ENCODE measurements around the gene RUBCN. TPM values are rescaled to one million over a fixed set of nuclear protein-coding genes. Genes with fewer than 3 reads are reported as not detected.

The RUBCN gene
- total RNA-seq, 1 donor from 2014 or later: 33.1 TPM

DNA sequence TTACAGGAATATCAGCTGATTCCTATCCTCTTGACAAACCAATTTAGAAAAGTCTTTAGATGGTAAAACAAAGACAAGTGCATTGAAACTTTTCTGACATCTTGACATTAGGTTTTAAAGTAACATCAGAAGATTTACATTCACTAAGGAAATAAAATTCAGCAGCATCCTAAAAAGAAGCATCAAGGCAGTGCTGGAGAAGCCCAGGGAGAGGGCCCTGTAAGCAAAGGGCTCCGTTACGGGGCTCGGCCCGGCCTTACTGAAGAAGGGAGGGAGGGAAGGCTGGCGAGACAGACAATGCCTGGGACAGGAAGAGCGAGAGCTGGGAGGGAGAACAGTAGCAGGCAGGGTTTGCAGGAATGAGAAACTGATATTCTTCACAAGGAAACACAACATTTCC is 39.3 kb downstream of the RUBCN start:
- TF ChIP-seq, protein P1, sequence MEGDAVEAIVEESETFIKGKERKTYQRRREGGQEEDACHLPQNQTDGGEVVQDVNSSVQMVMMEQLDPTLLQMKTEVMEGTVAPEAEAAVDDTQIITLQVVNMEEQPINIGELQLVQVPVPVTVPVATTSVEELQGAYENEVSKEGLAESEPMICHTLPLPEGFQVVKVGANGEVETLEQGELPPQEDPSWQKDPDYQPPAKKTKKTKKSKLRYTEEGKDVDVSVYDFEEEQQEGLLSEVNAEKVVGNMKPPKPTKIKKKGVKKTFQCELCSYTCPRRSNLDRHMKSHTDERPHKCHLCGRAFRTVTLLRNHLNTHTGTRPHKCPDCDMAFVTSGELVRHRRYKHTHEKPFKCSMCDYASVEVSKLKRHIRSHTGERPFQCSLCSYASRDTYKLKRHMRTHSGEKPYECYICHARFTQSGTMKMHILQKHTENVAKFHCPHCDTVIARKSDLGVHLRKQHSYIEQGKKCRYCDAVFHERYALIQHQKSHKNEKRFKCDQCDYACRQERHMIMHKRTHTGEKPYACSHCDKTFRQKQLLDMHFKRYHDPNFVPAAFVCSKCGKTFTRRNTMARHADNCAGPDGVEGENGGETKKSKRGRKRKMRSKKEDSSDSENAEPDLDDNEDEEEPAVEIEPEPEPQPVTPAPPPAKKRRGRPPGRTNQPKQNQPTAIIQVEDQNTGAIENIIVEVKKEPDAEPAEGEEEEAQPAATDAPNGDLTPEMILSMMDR (IDR thresholded peaks at IDR 0.05): no peak
- Histone ChIP-seq H3K4me1 (no peaks in the 10 kb centered on the region), H3K36me3 (peaks cover 93% of the 10 kb centered on the region), H3K27ac (no peak overlapping the region), H3K27me3 (ENCODE audit: low read depth) (no peaks in the 10 kb centered on the region), H3K4me3 (no peak overlapping the region), H3K9me3 (no peaks in the 10 kb centered on the region)
- intact Hi-C loops (cut with DNase I): no loop called here
- ATAC-seq (no peak), DNase-seq (no peak)

DNA sequence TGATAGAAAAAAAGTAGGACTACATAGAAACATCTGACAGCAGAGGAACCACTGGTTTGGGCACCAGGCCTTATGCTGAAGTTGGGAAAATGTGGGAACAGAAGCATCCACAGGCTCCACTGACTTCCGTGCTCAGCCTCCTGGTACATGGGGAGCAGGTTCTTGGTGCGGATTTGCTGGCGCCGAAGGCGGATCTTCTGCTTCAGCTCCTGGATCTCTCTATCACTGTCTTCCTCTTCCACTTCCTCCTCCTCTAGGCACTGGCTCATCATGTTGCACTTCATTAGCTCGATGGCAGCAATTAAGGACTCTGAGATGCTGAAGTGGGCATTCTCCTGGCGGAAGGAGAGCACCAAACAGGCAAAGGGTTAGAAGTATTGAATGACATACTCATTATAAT is 42.5 kb downstream of the RUBCN start:
- TF ChIP-seq, protein P1 (IDR thresholded peaks at IDR 0.05): no peak
- Histone ChIP-seq H3K36me3 (peaks cover 87% of the 10 kb centered on the region), H3K4me1 (no peaks in the 10 kb centered on the region), H3K27ac (no peak overlapping the region), H3K27me3 (ENCODE audit: low read depth) (no peaks in the 10 kb centered on the region), H3K4me3 (no peak overlapping the region), H3K9me3 (no peaks in the 10 kb centered on the region)
- intact Hi-C loops (cut with DNase I): no loop called here
- no peak for ATAC-seq
- no peak for DNase-seq

DNA sequence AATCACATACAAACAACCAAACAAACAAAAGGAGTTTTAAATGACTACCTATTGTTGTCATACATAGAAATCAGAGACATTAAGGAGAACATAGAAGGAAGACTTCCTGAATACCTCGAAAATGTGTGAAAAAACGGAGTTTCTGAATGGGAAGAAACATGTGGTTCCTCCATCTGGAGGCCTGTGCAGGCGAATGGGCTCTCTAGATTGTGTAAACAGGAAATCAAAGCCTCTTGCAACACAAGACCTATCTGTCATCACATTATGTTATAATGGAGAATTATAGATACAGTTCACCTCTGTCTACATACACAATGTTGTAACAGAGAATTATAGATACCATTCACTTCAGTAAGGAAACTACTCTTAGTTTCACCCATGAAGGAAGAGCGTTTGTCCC is 44.1 kb downstream of the RUBCN start:
- no peaks in the 10 kb centered on the region for H3K4me1 ChIP-seq
- H3K4me3 ChIP-seq: no peak overlapping the region
- no peak overlapping the region for H3K27ac ChIP-seq
- no peaks in the 10 kb centered on the region for H3K9me3 ChIP-seq
- no peaks in the 10 kb centered on the region for H3K27me3 ChIP-seq (ENCODE audit: low read depth)
- ATAC-seq (peak; percentile 41 to 46), DNase-seq (no peak)
- intact Hi-C loops (cut with DNase I): no loop called here
- peaks cover 88% of the 10 kb centered on the region for H3K36me3 ChIP-seq
- TF ChIP-seq, protein P1 (IDR thresholded peaks at IDR 0.05): no peak

DNA sequence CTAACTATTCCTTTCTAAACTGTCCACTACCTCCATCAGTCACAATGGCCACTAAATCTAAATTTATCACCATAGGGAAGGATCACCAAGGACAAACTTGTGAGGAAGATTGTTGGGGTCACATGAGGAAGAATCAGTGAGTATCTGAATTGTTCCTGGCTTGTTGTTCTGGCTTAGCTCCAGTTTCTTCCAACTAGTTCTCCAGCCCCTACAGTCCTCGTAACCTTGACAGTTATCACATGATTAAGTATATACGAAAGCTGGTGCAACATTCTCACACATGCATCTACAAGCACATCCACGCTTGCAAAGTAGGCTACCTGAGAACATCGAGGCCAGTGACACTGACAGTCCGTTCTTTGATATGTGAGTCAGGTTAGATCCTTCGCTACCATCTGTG is 46.0 kb downstream of the RUBCN start:
- DNase-seq (no peak), ATAC-seq (no peak)
- H3K9me3 ChIP-seq: no peaks in the 10 kb centered on the region
- intact Hi-C loops (cut with DNase I): no loop called here
- no peak overlapping the region for H3K4me3 ChIP-seq
- no peaks in the 10 kb centered on the region for H3K27me3 ChIP-seq (ENCODE audit: low read depth)
- no peaks in the 10 kb centered on the region for H3K4me1 ChIP-seq
- no peak overlapping the region for H3K27ac ChIP-seq
- H3K36me3 ChIP-seq: peaks cover 80% of the 10 kb centered on the region
- TF ChIP-seq, protein P1 (IDR thresholded peaks at IDR 0.05): no peak

DNA sequence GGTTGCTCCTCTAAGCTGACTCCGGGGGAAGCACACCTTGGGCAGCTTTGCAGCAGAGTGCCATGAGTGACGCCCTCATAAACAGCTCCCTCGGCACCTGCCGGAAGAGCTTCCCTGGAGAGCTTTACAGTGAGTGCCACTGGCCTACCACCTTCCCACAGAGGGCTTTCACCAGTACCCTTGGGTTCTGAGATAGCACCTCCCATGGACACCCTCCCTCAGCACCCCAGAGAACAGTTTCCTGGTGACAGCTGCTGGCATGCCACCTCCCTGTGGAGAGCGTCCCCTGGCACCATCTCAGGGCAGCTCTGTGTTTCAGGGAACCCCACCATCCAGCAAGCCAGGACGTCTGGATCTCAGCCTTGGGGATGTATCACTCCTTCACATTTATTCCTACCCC is 49.1 kb downstream of the RUBCN start:
- no peaks in the 10 kb centered on the region for H3K27me3 ChIP-seq (ENCODE audit: low read depth)
- H3K9me3 ChIP-seq: no peaks in the 10 kb centered on the region
- TF ChIP-seq, protein P1 (IDR thresholded peaks at IDR 0.05): no peak
- DNase-seq (no peak), ATAC-seq (no peak)
- intact Hi-C loops (cut with DNase I): no loop called here
- H3K4me3 ChIP-seq: no peak overlapping the region
- H3K4me1 ChIP-seq: no peaks in the 10 kb centered on the region
- peaks cover 65% of the 10 kb centered on the region for H3K36me3 ChIP-seq
- no peak overlapping the region for H3K27ac ChIP-seq

DNA sequence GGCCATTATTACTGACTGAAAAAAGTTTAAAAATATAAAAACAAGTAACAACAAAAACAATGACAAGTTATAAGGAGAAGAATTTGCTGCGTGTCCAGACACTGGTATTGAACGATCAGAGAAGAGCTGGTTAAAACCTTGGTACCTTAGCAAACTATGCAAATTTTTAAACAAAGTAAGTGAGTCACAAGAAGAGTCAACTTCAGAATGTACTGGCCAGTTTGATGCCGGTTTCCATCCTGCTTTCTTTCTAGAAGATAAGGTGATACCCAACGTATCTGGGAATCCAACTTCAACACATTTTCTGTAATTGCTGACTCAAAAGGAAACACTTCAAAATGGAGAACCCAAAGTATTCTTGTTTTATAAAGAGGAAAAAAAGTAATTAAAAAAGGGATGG is 49.8 kb downstream of the RUBCN start:
- intact Hi-C loops (cut with DNase I): no loop called here
- H3K4me1 ChIP-seq: no peaks in the 10 kb centered on the region
- no peaks in the 10 kb centered on the region for H3K9me3 ChIP-seq
- ATAC-seq (no peak), DNase-seq (no peak)
- TF ChIP-seq, protein P1 (IDR thresholded peaks at IDR 0.05): no peak
- no peaks in the 10 kb centered on the region for H3K27me3 ChIP-seq (ENCODE audit: low read depth)
- peaks cover 65% of the 10 kb centered on the region for H3K36me3 ChIP-seq
- H3K27ac ChIP-seq: no peak overlapping the region
- H3K4me3 ChIP-seq: no peak overlapping the region
